Ovary (tissue), 9 donors: ENCODE results near the gene NSD1. TPM values are rescaled to one million over a fixed set of nuclear protein-coding genes. Genes with fewer than 3 reads are reported as not detected.

Source experiments
- DNase-seq, 5 donors: peaks; one replicate each; pipeline ENCODE4 v3.0.0-alpha.2; 2019 to 2020
- H3K27ac ChIP-seq, 2 donors: fragments of 200-600 bp; one replicate each; pipeline versions ENCODE4 v1.5.1 to v1.8.0; 2019 to 2022
- H3K27me3 ChIP-seq: fragments of 200-600 bp; one replicate; pipeline ENCODE4 v1.8.0; 2022
- H3K36me3 ChIP-seq: fragments of 200-600 bp; sonication (generic); one replicate; pipeline ENCODE4 v1.5.1; 2019
- H3K4me1 ChIP-seq: one replicate; pipeline ENCODE4 v1.8.1; 2013; ENCODE audit warnings: mild to moderate bottlenecking, moderate library complexity; ENCODE audit not compliant: insufficient read depth
- H3K4me3 ChIP-seq: fragments of 200-600 bp; sonication (generic); one replicate; pipeline ENCODE4 v1.5.1; 2017
- H3K9me3 ChIP-seq, 2 donors: fragments of 200-600 bp in 1 of 2; sonication (generic) in 1 of 2; one replicate each; pipeline versions ENCODE4 v1.5.1 to v1.8.1; 2013 to 2019; ENCODE audit warnings: mild to moderate bottlenecking in 1 of 2, moderate library complexity in 1 of 2
- EP300 ChIP-seq: sonication (generic); formaldehyde crosslinking; IDR thresholded peaks from one replicate; pipeline ENCODE4 v1.6.1; 2017; ENCODE audit warnings: antibody characterized with exemption
- POLR2A ChIP-seq: fragments of 450-650 bp; IDR thresholded peaks from one replicate; pipeline ENCODE4 v1.6.1; 2017; ENCODE audit warnings: antibody characterized with exemption, mild to moderate bottlenecking, moderate library complexity
- WGBS, 3 donors: extraction: QIAGEN DNeasy Blood & Tissue Kit in 1 of 3; methylation state at CpG; one replicate each; pipeline versions ENCODE4 v1.1.5 to v1.1.7; 2013 to 2017; 5-methylcytosine and 5-hydroxymethylcytosine counted together
- intact Hi-C, 4 donors: fragments of 100-400 bp; cut with DNase I; formaldehyde crosslinking; loops; one replicate each; pipeline versions ENCODE4 v1.11.0 to v1.15.1; 2022 to 2023
- polyA plus RNA-seq, 2 donors: library from polyadenylated mRNA; stranded (reverse); fragments of 200-250 nt in 1 of 2; fragments of 350-450 nt in 1 of 2; fragmentation: Illumina TruSeq in 1 of 2; extraction: RNeasy Lipid Tissue Mini Kit (QIAGEN cat#74804) in 1 of 2; gene quantifications; one replicate each; pipeline ENCODE4 v1.2.3, GENCODE V29; 2013 to 2014
- total RNA-seq, 7 donors: library from RNA; depleted of rRNA in 2 of 7; stranded (reverse); fragments of >200 nt in 2 of 7; fragmentation: NEBNext Ultra II Directional in 3 of 7; extraction: Animal tissue kit (Norgen Biotek cat#: 25700) in 3 of 7; gene quantifications; one replicate each; pipeline versions ENCODE4 v1.1.0 to v1.2.4, GENCODE V29; 2016 to 2023
- TF ChIP-seq, protein P1 (sequence below), 3 donors: fragments of 450-650 bp in 2 of 3; fragments of 200-600 bp in 1 of 3; IDR thresholded peaks; one replicate each; pipeline versions ENCODE4 v1.5.1 to v1.8.0; 2016 to 2022; ENCODE audit warnings: antibody characterized with exemption in 3 of 3, mild to moderate bottlenecking in 1 of 3
- donor health status: DM: no; HTN: no; CAD: no; lungs with moderate emphysema.
- donor health status: DM: no; HTN: no; CAD: no.
- donor health status: Bipolar disorder and iron deficiency.
- donor health status: DM: yes; HTN: yes; CAD: no.
- donor health status: DM: no; HTN: no; CAD: no.
- donor health status: DM: yes; HTN: yes; CAD: no.

NSD1 gene
- total and polyA plus RNA-seq, 9 donors: 11.5 to 110 (median 75.5) TPM

DNA sequence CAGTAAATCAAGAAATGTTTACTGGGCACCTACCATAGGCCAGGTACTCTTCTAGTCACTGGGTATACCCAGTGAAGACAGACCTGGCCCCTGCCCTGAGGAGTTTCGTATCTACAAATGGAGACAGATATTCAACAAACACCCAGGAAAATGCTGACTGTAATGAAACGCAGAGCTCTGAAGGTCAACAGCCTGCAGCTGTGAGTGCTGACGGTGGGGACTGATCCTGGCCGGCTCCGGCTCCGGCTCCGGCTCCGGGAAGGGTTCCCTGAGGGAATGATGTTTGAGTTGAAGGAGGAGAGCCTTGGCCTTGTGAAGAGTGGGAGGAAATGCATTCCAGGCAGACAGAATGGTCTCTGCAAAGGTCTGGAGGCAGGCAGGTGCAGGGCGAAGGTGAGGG, 23.8 kb upstream of the NSD1 start:
- no peak overlapping the region for H3K4me3 ChIP-seq
- WGBS, 3 donors: 7 to 17% (median 17%) methylated on average over 9 of the region's 9 CpGs
- no peaks in the 10 kb centered on the region for H3K9me3 ChIP-seq
- intact Hi-C loops: loop anchor here (5.0 to 10.0 kb wide), 9 partner anchors 38 to 453 kb away; partner anchors contain the start of genes PRELID1 (in 3 of the 4), RAB24 (in 3 of the 4), PDLIM7 (in 1 of the 4) and SLC34A1 (in 1 of the 4)
- peak overlapping the region; percentile 30 to 64 for H3K27ac ChIP-seq
- H3K4me1 ChIP-seq: peaks cover 10% of the 10 kb centered on the region
- H3K27me3 ChIP-seq: no peaks in the 10 kb centered on the region
- DNase-seq: peak; percentile 66 to 79 (median 74)
- TF ChIP-seq, protein P1, sequence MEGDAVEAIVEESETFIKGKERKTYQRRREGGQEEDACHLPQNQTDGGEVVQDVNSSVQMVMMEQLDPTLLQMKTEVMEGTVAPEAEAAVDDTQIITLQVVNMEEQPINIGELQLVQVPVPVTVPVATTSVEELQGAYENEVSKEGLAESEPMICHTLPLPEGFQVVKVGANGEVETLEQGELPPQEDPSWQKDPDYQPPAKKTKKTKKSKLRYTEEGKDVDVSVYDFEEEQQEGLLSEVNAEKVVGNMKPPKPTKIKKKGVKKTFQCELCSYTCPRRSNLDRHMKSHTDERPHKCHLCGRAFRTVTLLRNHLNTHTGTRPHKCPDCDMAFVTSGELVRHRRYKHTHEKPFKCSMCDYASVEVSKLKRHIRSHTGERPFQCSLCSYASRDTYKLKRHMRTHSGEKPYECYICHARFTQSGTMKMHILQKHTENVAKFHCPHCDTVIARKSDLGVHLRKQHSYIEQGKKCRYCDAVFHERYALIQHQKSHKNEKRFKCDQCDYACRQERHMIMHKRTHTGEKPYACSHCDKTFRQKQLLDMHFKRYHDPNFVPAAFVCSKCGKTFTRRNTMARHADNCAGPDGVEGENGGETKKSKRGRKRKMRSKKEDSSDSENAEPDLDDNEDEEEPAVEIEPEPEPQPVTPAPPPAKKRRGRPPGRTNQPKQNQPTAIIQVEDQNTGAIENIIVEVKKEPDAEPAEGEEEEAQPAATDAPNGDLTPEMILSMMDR (IDR thresholded peaks at IDR 0.05): no peak
- TF ChIP-seq EP300: no peak
- no peak for TF ChIP-seq POLR2A
- no peaks in the 10 kb centered on the region for H3K36me3 ChIP-seq

DNA sequence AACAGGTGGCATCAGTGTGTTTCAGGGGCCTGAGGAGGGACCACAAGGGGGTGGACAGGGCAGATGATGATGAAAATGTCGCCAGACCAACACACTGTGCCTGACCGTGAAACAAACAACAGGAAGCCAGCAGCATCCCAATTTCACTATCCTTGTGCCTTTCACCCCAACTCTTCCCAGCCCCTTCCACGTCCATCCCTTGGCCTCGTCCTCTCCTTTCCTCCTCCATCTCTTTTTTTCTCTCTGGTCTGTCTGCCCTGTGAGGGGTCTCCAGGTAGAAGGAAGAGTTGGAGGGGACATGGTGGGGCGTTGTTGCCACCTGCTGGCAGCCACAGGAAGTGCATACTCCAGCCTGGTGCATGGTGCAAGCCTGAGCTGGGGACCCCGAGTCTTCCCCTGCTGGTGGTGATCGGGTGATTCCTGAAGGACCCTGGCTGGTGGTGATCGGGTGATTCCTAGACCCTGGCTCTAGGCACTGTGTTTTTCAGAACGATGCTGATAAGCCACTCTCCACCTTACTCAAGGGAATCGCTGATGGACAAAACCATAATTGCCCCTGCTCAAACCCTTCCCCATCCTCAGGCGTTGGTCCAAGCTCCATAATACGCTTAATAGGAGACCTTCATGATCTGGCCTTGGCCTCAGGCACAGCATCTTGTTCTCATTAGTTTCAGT, 21.7 kb upstream of the NSD1 start:
- WGBS, 3 donors: 18 to 21% (median 18%) methylated on average over 12 of the region's 12 CpGs
- H3K36me3 ChIP-seq: no peaks in the 10 kb centered on the region
- TF ChIP-seq EP300: no peak
- TF ChIP-seq, protein P1 (IDR thresholded peaks at IDR 0.05): peak; percentile 88 to 95 (median 94)
- H3K4me1 ChIP-seq: peaks cover 13% of the 10 kb centered on the region
- no peaks in the 10 kb centered on the region for H3K27me3 ChIP-seq
- H3K4me3 ChIP-seq: no peak overlapping the region
- no peak overlapping the region for H3K27ac ChIP-seq
- H3K9me3 ChIP-seq: no peaks in the 10 kb centered on the region
- DNase-seq: peak; percentile 54 to 83 (median 74)
- intact Hi-C loops: loop anchor here (2.0 to 10.0 kb wide), 9 partner anchors 40 to 455 kb away; partner anchors contain the start of genes PRELID1 (in 3 of the 4), RAB24 (in 3 of the 4), PDLIM7 (in 1 of the 4) and SLC34A1 (in 1 of the 4)

GRCh38 chr5:177112589-177113220, 20.9 kb upstream of the NSD1 start:
- DNase-seq: no peak
- WGBS, 3 donors: 61 to 78% (median 68%) methylated on average over 5 of the region's 5 CpGs
- no peaks in the 10 kb centered on the region for H3K36me3 ChIP-seq
- no peak overlapping the region for H3K4me3 ChIP-seq
- TF ChIP-seq POLR2A (no peak), EP300 (no peak)
- TF ChIP-seq, protein P1 (IDR thresholded peaks at IDR 0.05): no peak
- H3K4me1 ChIP-seq: peaks cover 18% of the 10 kb centered on the region
- H3K9me3 ChIP-seq: no peaks in the 10 kb centered on the region
- no peak overlapping the region for H3K27ac ChIP-seq
- intact Hi-C loops: loop anchor here (2.0 to 10.0 kb wide), 9 partner anchors 40 to 455 kb away; partner anchors contain the start of genes PRELID1 (in 3 of the 4), RAB24 (in 3 of the 4), PDLIM7 (in 1 of the 4) and SLC34A1 (in 1 of the 4)
- H3K27me3 ChIP-seq: no peaks in the 10 kb centered on the region

DNA sequence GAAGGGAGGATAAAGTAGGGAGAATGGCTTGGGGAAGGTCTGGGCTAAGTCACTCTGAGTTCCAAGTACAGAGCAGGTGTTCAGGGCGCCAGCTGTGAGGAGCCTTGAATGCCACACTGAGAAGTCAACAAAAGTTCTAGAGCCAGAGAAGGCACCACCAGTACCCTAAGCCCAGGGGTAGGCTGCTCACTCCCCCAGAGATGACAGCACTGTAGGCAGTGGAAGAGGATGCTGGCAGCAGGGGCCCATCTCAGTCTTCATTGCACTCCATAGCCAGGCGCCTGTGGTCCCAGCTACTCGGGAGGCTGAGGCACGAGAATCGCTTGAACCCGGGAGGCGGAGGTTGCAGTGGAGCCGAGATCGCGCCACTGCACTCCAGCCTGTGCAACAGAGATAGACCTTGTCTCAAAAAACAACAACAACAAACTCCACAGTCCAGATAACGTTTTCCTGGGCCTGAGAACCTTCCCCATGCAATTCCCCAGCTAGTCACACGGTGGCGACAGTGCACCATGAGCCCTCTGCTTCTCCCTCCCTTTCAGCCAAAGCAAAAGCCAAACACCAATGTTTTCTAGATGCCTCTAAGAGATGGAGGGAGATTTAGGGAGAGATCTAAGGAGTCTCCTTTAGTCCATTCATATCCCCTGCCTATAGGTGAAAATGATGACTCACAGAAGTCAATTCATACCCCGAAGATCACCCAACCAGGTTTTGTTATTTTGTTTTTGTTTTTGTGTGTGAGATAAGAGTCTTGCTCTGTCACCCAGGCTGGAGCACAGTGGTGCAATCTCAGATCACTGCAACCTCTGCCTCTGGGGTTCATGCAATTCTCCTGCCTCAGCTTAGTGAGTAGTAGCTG, 19.8 kb upstream of the NSD1 start:
- Histone ChIP-seq H3K4me1 (peaks cover 18% of the 10 kb centered on the region), H3K4me3 (no peak overlapping the region), H3K9me3 (no peaks in the 10 kb centered on the region), H3K36me3 (no peaks in the 10 kb centered on the region), H3K27me3 (no peaks in the 10 kb centered on the region), H3K27ac (no peak overlapping the region)
- peak; percentile 60 to 88 (median 83) for DNase-seq
- 13 to 14% (median 13%) methylated on average over 14 of the region's 14 CpGs for whole genome bisulfite sequencing, 3 donors
- intact Hi-C loops: loop anchor here (2.0 to 10.0 kb wide), 9 partner anchors 41 to 456 kb away; partner anchors contain the start of genes PRELID1 (in 3 of the 4), RAB24 (in 3 of the 4), PDLIM7 (in 1 of the 4) and SLC34A1 (in 1 of the 4)
- TF ChIP-seq POLR2A: no peak
- TF ChIP-seq EP300: no peak
- TF ChIP-seq, protein P1 (IDR thresholded peaks at IDR 0.05): peak; percentile 88 to 94 (median 90)
